SK-N-SH treated with all-trans-retinoic acid at 6 μM for 48 hours (cell line): ENCODE data around the gene CDKL2.

ENCODE experiments used
- TOX ChIP-seq: fragments of 250-450 bp; sonication (Bioruptor Pico); IDR thresholded peaks from 2 replicates; pipeline ENCODE4 v1.8.0; 2021; ENCODE audit warnings: mild to moderate bottlenecking, moderate library complexity, borderline replicate concordance
- ZFP3 ChIP-seq: fragments of 250-450 bp; sonication (Bioruptor Pico); IDR thresholded peaks from 2 replicates; pipeline ENCODE4 v1.5.0; 2020; ENCODE audit warnings: mild to moderate bottlenecking, moderate library complexity
- ZNF70 ChIP-seq: fragments of 450-650 bp; formaldehyde crosslinking; IDR thresholded peaks from 2 replicates; pipeline ENCODE4 v1.5.0; 2020; ENCODE audit warnings: mild to moderate bottlenecking, moderate library complexity
- TF ChIP-seq, protein P1 (sequence below): fragments of 250-450 bp; sonication (Bioruptor Pico); IDR thresholded peaks from 2 replicates; pipeline ENCODE4 v1.5.1; 2020; ENCODE audit warnings: low read depth, mild to moderate bottlenecking, moderate library complexity
- TF ChIP-seq, protein P2 (sequence below): fragments of 250-450 bp; sonication (Bioruptor Pico); IDR thresholded peaks from 2 replicates; pipeline ENCODE4 v1.8.0; 2020; ENCODE audit warnings: mild to moderate bottlenecking, moderate library complexity, borderline replicate concordance

DNA sequence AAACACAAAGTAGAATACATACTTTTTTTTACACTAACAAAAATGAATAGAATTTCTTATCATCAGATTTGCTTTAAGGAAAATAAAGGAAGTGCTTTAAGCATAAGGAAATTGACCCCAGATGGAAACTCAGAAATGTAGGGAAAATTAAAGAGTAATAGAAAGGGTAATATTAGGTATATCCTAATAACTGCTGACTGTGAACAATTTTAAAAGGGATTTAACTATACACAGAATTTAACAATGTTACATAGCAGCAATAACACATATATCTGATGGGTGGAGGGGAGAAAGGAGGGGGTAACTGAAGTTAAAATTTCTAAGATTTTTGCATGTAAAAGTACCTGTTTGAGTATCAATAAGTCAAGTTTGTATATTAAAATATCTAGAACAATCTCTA lies 8.6 kb downstream of the CDKL2 start:
- no peak for TF ChIP-seq ZFP3 (CRISPR knock-in tag)
- no peak for TF ChIP-seq ZNF70 (CRISPR knock-in tag)
- no peak for TF ChIP-seq TOX (CRISPR knock-in tag)
- TF ChIP-seq, protein P1, sequence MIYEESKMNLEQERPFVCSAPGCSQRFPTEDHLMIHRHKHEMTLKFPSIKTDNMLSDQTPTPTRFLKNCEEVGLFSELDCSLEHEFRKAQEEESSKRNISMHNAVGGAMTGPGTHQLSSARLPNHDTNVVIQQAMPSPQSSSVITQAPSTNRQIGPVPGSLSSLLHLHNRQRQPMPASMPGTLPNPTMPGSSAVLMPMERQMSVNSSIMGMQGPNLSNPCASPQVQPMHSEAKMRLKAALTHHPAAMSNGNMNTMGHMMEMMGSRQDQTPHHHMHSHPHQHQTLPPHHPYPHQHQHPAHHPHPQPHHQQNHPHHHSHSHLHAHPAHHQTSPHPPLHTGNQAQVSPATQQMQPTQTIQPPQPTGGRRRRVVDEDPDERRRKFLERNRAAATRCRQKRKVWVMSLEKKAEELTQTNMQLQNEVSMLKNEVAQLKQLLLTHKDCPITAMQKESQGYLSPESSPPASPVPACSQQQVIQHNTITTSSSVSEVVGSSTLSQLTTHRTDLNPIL (CRISPR knock-in tag), result no peak
- TF ChIP-seq, protein P2, sequence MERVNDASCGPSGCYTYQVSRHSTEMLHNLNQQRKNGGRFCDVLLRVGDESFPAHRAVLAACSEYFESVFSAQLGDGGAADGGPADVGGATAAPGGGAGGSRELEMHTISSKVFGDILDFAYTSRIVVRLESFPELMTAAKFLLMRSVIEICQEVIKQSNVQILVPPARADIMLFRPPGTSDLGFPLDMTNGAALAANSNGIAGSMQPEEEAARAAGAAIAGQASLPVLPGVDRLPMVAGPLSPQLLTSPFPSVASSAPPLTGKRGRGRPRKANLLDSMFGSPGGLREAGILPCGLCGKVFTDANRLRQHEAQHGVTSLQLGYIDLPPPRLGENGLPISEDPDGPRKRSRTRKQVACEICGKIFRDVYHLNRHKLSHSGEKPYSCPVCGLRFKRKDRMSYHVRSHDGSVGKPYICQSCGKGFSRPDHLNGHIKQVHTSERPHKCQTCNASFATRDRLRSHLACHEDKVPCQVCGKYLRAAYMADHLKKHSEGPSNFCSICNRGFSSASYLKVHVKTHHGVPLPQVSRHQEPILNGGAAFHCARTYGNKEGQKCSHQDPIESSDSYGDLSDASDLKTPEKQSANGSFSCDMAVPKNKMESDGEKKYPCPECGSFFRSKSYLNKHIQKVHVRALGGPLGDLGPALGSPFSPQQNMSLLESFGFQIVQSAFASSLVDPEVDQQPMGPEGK (CRISPR knock-in tag), result no peak
